Ishikawa (cell line): ENCODE measurements around the gene RNF112.

Source experiments
- CEBPB ChIP-seq: IDR thresholded peaks from 2 replicates; pipeline ENCODE4 v1.6.1; 2012
- CREB1 ChIP-seq: IDR thresholded peaks from 2 replicates; pipeline ENCODE4 v1.6.1; 2012; ENCODE audit warnings: low read depth
- EGR1 ChIP-seq: IDR thresholded peaks from 2 replicates; pipeline ENCODE4 v1.6.1; 2012
- EP300 ChIP-seq: IDR thresholded peaks from 2 replicates; pipeline ENCODE4 v1.6.1; 2012; ENCODE audit warnings: borderline replicate concordance
- FOXM1 ChIP-seq: IDR thresholded peaks from 2 replicates; pipeline ENCODE4 v1.6.1; 2012; ENCODE audit warnings: low read depth, borderline replicate concordance
- MAX ChIP-seq: IDR thresholded peaks from 2 replicates; pipeline ENCODE4 v1.6.1; 2012
- NFIC ChIP-seq: IDR thresholded peaks from 2 replicates; pipeline ENCODE4 v1.6.1; 2012
- RAD21 ChIP-seq: IDR thresholded peaks from 2 replicates; pipeline ENCODE4 v1.6.1; 2012; ENCODE audit warnings: low read depth
- REST ChIP-seq: IDR thresholded peaks from 2 replicates; pipeline ENCODE4 v1.6.1; 2012; ENCODE audit warnings: low read depth, mild to moderate bottlenecking
- TAF1 ChIP-seq: IDR thresholded peaks from 2 replicates; pipeline ENCODE4 v1.6.1; 2012; ENCODE audit warnings: low read depth, mild to moderate bottlenecking
- TCF12 ChIP-seq: IDR thresholded peaks from 2 replicates; pipeline ENCODE4 v1.6.1; 2012; ENCODE audit warnings: low read depth
- TEAD4 ChIP-seq: IDR thresholded peaks from 2 replicates; pipeline ENCODE4 v1.6.1; 2012
- YY1 ChIP-seq: IDR thresholded peaks from 2 replicates; pipeline ENCODE4 v1.6.1; 2012; ENCODE audit warnings: low read depth
- ZBTB7A ChIP-seq: IDR thresholded peaks from 2 replicates; pipeline ENCODE4 v1.6.1; 2012; ENCODE audit warnings: low read depth
- TF ChIP-seq, protein P1 (sequence below): IDR thresholded peaks from 2 replicates; pipeline ENCODE4 v1.6.1; 2012

RNF112 gene

GRCh38 chr17:19421926-19422325 is 10.9 kb downstream of the RNF112 start:
- TF ChIP-seq CREB1 (no peak), TEAD4 (no peak), ZBTB7A (no peak), NFIC (no peak), EGR1 (no peak)

DNA sequence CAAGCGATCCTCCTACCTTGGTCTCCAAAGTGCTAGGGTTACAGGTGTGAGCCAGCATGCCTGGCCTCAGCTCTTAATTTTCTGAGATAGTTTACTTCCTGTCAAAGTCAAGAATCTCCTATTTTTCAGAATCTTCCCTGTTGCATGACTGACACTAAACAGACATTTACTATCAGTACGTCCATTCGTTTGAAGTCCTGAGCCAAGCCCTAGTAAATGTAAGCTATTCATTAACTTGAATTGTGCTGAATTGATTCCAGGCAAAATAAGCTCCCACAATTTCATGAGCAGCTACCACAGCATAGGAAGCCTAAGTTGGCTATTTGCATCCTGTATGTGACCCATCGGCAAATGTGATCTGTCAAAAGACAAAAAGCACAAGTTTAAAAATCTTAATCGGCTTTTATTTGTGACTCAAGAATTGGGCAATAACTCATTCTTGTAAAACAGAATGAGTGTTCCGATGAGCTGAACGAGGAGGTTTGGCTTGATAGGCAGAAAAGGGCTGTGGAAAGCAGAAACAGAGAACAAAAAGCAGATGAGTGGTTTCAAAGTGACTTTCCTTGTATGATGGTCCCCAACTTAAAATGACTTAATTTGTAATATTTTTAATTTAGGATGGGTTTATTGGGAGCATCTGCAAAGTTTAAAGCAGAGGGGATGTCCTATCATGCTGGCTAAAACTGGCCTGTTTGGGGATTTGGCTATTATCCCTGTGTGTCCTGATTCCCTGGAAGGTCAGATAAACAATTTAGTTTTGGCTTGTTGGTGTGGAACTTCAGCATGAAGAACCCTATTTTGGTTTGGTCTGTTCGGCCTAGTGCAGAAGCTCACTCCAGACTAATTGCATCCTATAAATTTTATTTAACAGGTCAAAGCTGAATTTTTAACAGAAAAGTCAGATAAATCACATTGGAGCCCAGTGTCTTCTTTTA is 14.2 kb downstream of the RNF112 start:
- TF ChIP-seq NFIC (no peak), TCF12 (no peak), FOXM1 (no peak), EP300 (no peak), TEAD4 (no peak), EGR1 (no peak), RAD21 (no peak), YY1 (no peak), CREB1 (no peak), MAX (no peak), TAF1 (no peak), ZBTB7A (no peak)
- TF ChIP-seq, protein P1, sequence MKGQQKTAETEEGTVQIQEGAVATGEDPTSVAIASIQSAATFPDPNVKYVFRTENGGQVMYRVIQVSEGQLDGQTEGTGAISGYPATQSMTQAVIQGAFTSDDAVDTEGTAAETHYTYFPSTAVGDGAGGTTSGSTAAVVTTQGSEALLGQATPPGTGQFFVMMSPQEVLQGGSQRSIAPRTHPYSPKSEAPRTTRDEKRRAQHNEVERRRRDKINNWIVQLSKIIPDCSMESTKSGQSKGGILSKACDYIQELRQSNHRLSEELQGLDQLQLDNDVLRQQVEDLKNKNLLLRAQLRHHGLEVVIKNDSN = no peak

GRCh38 chr17:19426631-19427030 is 15.6 kb downstream of the RNF112 start:
- TF ChIP-seq MAX = no peak
- TF ChIP-seq CREB1 = no peak
- TF ChIP-seq ZBTB7A = no peak
- no peak for TF ChIP-seq TAF1
- TF ChIP-seq TEAD4 = no peak
- TF ChIP-seq FOXM1 = no peak
- TF ChIP-seq EP300 = no peak
- TF ChIP-seq, protein P1 = no peak
- no peak for TF ChIP-seq CEBPB
- no peak for TF ChIP-seq YY1
- no peak for TF ChIP-seq RAD21
- no peak for TF ChIP-seq NFIC
- TF ChIP-seq TCF12 = no peak
- no peak for TF ChIP-seq EGR1
- TF ChIP-seq REST = no peak

DNA sequence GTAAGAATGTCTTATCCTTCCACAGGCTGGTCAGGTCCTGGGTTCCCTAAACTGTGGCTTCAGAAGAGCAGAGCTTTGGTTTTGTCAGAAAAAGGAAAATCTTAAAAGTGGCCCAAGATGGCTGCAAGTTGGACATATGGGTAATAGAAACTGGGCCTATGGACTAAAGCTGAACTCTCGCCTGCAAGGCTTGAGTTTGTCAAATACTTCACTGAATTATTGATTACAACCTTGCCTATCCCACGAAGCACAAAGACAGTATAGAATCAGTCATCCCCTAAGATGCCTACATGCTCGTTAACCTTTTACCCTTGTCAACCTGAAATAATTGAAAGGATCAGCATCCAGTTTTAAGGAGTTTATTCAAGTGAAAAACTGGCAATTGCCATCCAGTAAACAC is 20.7 kb downstream of the RNF112 start:
- TF ChIP-seq TAF1 (no peak), MAX (no peak), NFIC (no peak), TCF12 (no peak), FOXM1 (no peak), TEAD4 (no peak), EGR1 (no peak), RAD21 (no peak), YY1 (no peak), REST (no peak), CEBPB (no peak), ZBTB7A (no peak), CREB1 (no peak), EP300 (no peak)
- TF ChIP-seq, protein P1 = no peak

- no peak for TF ChIP-seq TAF1
- no peak for TF ChIP-seq NFIC
- no peak for TF ChIP-seq EP300
- TF ChIP-seq CREB1 = no peak
- TF ChIP-seq ZBTB7A = no peak
- no peak for TF ChIP-seq REST
- TF ChIP-seq TCF12 = no peak
- TF ChIP-seq CEBPB = no peak
- no peak for TF ChIP-seq TEAD4
- TF ChIP-seq, protein P1 = no peak
These were observed 22.2 kb downstream of the RNF112 start for GRCh38 chr17:19433255-19433654.
